Measurements from ENCODE around the gene PRMT9. TPM values are rescaled to one million over a fixed set of nuclear protein-coding genes. Genes with fewer than 3 reads are reported as not detected.
A peak's percentile ranks its signal among the peaks of the same experiment; 100 is the strongest.

Gene PRMT9
- total RNA-seq, 4 donors from 2014 or later, result 5.2 to 9.1 (median 5.5) TPM

- no peaks in the 10 kb centered on the region for H3K4me1 ChIP-seq
- H3K4me3 ChIP-seq, result no peak overlapping the region
- H3K27ac ChIP-seq, result no peak overlapping the region
- TF ChIP-seq POLR2A (IDR thresholded peaks at IDR 0.05) (no peak), CTCF (IDR thresholded peaks at IDR 0.05 in 4 of 5, conservative IDR thresholded peaks at IDR 0.05 in 1 of 5) (no peak)
- ATAC-seq, result peak; percentile 52 to 75
- no peaks in the 10 kb centered on the region for H3K36me3 ChIP-seq
- H3K27me3 ChIP-seq, result no peaks in the 10 kb centered on the region
- intact Hi-C loops (cut with DNase I; ENCODE audit: low total_unique reads), result no loop called here
- H3K9me3 ChIP-seq, result no peaks in the 10 kb centered on the region
- in situ Hi-C loops (cut with MboI; ENCODE audit: low sequenced_read_pairs in 4 of 4), result no loop called here
- peak in 1 of 2 donors; percentile 30 for DNase-seq
Observed at GRCh38 chr4:147723326-147723725, 39.4 kb upstream of the PRMT9 start.

- no peak overlapping the region for H3K4me3 ChIP-seq
- in situ Hi-C loops (cut with MboI; ENCODE audit: low sequenced_read_pairs in 4 of 4), result no loop called here
- TF ChIP-seq POLR2A (IDR thresholded peaks at IDR 0.05) (no peak), CTCF (IDR thresholded peaks at IDR 0.05 in 4 of 5, conservative IDR thresholded peaks at IDR 0.05 in 1 of 5) (no peak)
- no peak for DNase-seq
- no peak overlapping the region for H3K27ac ChIP-seq
- H3K36me3 ChIP-seq, result no peaks in the 10 kb centered on the region
- intact Hi-C loops (cut with DNase I; ENCODE audit: low total_unique reads), result no loop called here
- H3K4me1 ChIP-seq, result no peaks in the 10 kb centered on the region
- H3K27me3 ChIP-seq, result no peaks in the 10 kb centered on the region
- ATAC-seq, result no peak
- no peaks in the 10 kb centered on the region for H3K9me3 ChIP-seq
Observed at GRCh38 chr4:147717878-147718277, 33.9 kb upstream of the PRMT9 start.

- H3K27ac ChIP-seq, result no peak overlapping the region
- H3K27me3 ChIP-seq, result no peaks in the 10 kb centered on the region
- in situ Hi-C loops (cut with MboI; ENCODE audit: low sequenced_read_pairs in 4 of 4) (loop anchor here in 2 of 4 donors (5.0 kb wide), 1 partner anchor 153 kb away; no protein-coding TSS in a partner anchor), intact Hi-C loops (cut with DNase I; ENCODE audit: low total_unique reads) (no loop called here)
- no peak for TF ChIP-seq CTCF (IDR thresholded peaks at IDR 0.05 in 4 of 5, conservative IDR thresholded peaks at IDR 0.05 in 1 of 5)
- no peak for TF ChIP-seq POLR2A (IDR thresholded peaks at IDR 0.05)
- peak; percentile 25 to 50 for DNase-seq
- no peaks in the 10 kb centered on the region for H3K9me3 ChIP-seq
- no peak overlapping the region for H3K4me3 ChIP-seq
- peak in 1 of 2 donors; percentile 78 for ATAC-seq
- no peaks in the 10 kb centered on the region for H3K36me3 ChIP-seq
- no peaks in the 10 kb centered on the region for H3K4me1 ChIP-seq
Observed at GRCh38 chr4:147714575-147715401, 30.8 kb upstream of the PRMT9 start.

GRCh38 chr4:147709999-147710398 lies 26.0 kb upstream of the PRMT9 start:
- intact Hi-C loops (cut with DNase I; ENCODE audit: low total_unique reads), result loop anchor here (2.0 kb wide), 1 partner anchor 23 kb away; the partner anchor contains the start of gene ARHGAP10
- no peaks in the 10 kb centered on the region for H3K27me3 ChIP-seq
- H3K9me3 ChIP-seq, result no peaks in the 10 kb centered on the region
- in situ Hi-C loops (cut with MboI; ENCODE audit: low sequenced_read_pairs in 4 of 4), result loop anchor here in 3 of 4 donors (5.0 kb wide), 1 partner anchor 157 kb away; no protein-coding TSS in a partner anchor
- no peak overlapping the region for H3K27ac ChIP-seq
- DNase-seq, result no peak
- no peaks in the 10 kb centered on the region for H3K36me3 ChIP-seq
- H3K4me3 ChIP-seq, result no peak overlapping the region
- ATAC-seq, result no peak
- H3K4me1 ChIP-seq, result no peaks in the 10 kb centered on the region
- TF ChIP-seq POLR2A (IDR thresholded peaks at IDR 0.05), result no peak
- TF ChIP-seq CTCF (IDR thresholded peaks at IDR 0.05 in 4 of 5, conservative IDR thresholded peaks at IDR 0.05 in 1 of 5), result no peak
